ENCODE data around the gene ADGRL4. TPM values are rescaled to one million over a fixed set of nuclear protein-coding genes. Genes with fewer than 3 reads are reported as not detected.

ADGRL4 gene
- total RNA-seq, result 10 to 100 TPM in 3 of 4 donors, 1 to 10 TPM in 1; 8.9 to 19.1 (median 16.9) TPM
- polyA plus RNA-seq, result 10 to 100 TPM in 1 of 3 donors, 1 to 10 TPM in 2; 8.7 to 14.3 (median 9.2) TPM
- long read RNA-seq, donor 1, transcript ADGRL4-201 (15 exons, 3,527 nt), result major isoform, 28 of 33 reads
- long read RNA-seq, donor 1, partial matches to known transcripts, result 1 of 33 reads
- long read RNA-seq, donor 1, other reads (novel, unspliced or antisense), result 4 of 33 reads
- long read RNA-seq, donor 2, transcript ADGRL4-201 (15 exons, 3,527 nt), result major isoform, 35 of 37 reads
- long read RNA-seq, donor 2, partial matches to known transcripts, result 0 of 37 reads
- long read RNA-seq, donor 2, other reads (novel, unspliced or antisense), result 2 of 37 reads

- H3K27me3 ChIP-seq (ENCODE audit: insufficient read depth in 3 of 3, low read length in 2 of 3), result peaks cover 0 to 9% (median 0%) of the 10 kb centered on the region in 3 donors
- WGBS, 3 donors, result 4 to 5% (median 5%) methylated on average over 35 of the region's 35 CpGs
- ATAC-seq (peak; percentile 39 to 64 (median 60)), DNase-seq (peak; percentile 36 to 57)
- peak within 1 kb of the TSS; percentile 68 for H3K27ac ChIP-seq
- no peak for TF ChIP-seq CTCF (IDR thresholded peaks at IDR 0.05)
- no peaks in the 10 kb centered on the region for H3K36me3 ChIP-seq (ENCODE audit: insufficient read depth in 1 of 2, low read depth in 1 of 2)
- H3K4me3 ChIP-seq, result peak within 1 kb of the TSS; percentile 58
- no peaks in the 10 kb centered on the region for H3K9me3 ChIP-seq
- intact Hi-C loops (cut with DNase I), result loop anchor here in 1 of 2 donors (10.0 kb wide), 1 partner anchor 178 kb away; no protein-coding TSS in a partner anchor
- H3K4me1 ChIP-seq, result no peaks in the 10 kb centered on the region
Measured at GRCh38 chr1:79006564-79006963, at the start of gene ADGRL4. Gene ADGRL4, minus strand, starts transcription at chr1:79006730. Its CDS starts 76 bp downstream, at chr1:79006654.

DNA sequence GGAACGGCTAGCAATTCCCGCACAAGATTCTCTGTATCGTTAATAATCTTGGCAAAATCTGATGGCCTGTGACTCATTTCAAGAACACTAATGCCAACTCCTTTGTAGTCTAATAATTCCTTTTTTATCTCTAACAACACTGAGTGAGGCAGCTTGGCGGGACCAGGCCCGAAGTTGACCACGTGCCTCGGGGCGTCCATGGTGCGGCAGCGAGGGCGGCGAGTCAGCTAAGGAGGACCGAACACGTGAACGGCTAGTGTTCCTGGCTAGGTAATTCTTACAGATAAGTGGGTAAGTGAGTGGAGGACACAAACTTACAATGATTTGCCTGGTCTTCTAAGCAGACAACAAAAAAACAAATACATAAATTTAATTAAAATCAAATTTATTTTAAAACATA lies 49.3 kb upstream of the ADGRL4 start:
- no peak for TF ChIP-seq CTCF (IDR thresholded peaks at IDR 0.05)
- no peak for DNase-seq
- no peak overlapping the region for H3K4me3 ChIP-seq
- WGBS, 3 donors, result 93 to 97% (median 96%) methylated on average over 15 of the region's 15 CpGs
- H3K27me3 ChIP-seq (ENCODE audit: insufficient read depth in 3 of 3, low read length in 2 of 3), result no peaks in the 10 kb centered on the region
- intact Hi-C loops (cut with DNase I), result no loop called here
- H3K9me3 ChIP-seq, result peaks cover 9% of the 10 kb centered on the region
- H3K36me3 ChIP-seq (ENCODE audit: insufficient read depth in 1 of 2, low read depth in 1 of 2), result no peaks in the 10 kb centered on the region
- ATAC-seq, result no peak
- H3K27ac ChIP-seq, result no peak overlapping the region
- H3K4me1 ChIP-seq, result no peaks in the 10 kb centered on the region

DNA sequence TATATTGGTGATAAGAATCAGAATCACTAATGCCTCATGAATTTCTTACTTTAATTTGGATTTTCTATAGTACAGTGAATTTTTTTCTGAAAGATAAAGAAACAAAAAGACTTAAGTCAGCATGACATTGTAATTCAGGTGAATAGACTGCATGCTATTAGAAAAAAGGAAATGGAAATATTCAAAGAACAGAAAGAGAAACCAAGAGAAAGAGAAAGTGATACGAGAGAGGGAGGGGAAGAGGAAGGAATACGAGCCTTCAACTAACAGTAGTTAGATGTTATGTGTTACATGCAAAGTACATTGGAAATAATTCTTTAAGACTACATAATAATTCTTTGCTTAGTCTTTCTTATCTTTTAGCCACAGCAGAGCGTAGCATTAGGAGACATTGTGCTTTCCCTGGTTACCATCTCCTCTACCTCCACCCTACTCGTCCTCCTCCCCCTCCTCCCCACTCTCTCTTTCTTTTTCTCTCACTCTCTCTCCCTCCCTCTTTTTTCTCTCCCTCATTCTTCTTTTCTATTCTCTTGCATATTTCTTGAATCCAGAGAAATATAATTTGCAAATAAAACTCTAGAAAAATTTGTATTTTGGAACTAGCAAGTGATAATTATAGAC lies 46.4 kb upstream of the ADGRL4 start:
- ATAC-seq (no peak), DNase-seq (no peak)
- no peak for TF ChIP-seq CTCF (IDR thresholded peaks at IDR 0.05)
- Histone ChIP-seq H3K9me3 (no peaks in the 10 kb centered on the region), H3K36me3 (ENCODE audit: insufficient read depth in 1 of 2, low read depth in 1 of 2) (no peaks in the 10 kb centered on the region), H3K4me1 (no peaks in the 10 kb centered on the region), H3K4me3 (peak overlapping the region; percentile 47), H3K27me3 (ENCODE audit: insufficient read depth in 3 of 3, low read length in 2 of 3) (no peaks in the 10 kb centered on the region), H3K27ac (no peak overlapping the region)
- intact Hi-C loops (cut with DNase I), result no loop called here
- WGBS, 3 donors, result 50 to 61% (median 56%) methylated on average over 4 of the region's 4 CpGs

- no peak for ATAC-seq
- no peak overlapping the region for H3K4me3 ChIP-seq
- no peaks in the 10 kb centered on the region for H3K4me1 ChIP-seq
- no peak overlapping the region for H3K27ac ChIP-seq
- no peaks in the 10 kb centered on the region for H3K27me3 ChIP-seq (ENCODE audit: insufficient read depth in 3 of 3, low read length in 2 of 3)
- H3K9me3 ChIP-seq, result no peaks in the 10 kb centered on the region
- no peak for TF ChIP-seq CTCF (IDR thresholded peaks at IDR 0.05)
- H3K36me3 ChIP-seq (ENCODE audit: insufficient read depth in 1 of 2, low read depth in 1 of 2), result no peaks in the 10 kb centered on the region
- intact Hi-C loops (cut with DNase I), result no loop called here
- DNase-seq, result peak in 1 of 2 donors; percentile 41
- 60 to 68% (median 65%) methylated on average over 18 of the region's 18 CpGs for WGBS, 3 donors
Measured at GRCh38 chr1:79044974-79045650, 38.6 kb upstream of the ADGRL4 start.
